ENCODE results near the gene APIP.

DNA sequence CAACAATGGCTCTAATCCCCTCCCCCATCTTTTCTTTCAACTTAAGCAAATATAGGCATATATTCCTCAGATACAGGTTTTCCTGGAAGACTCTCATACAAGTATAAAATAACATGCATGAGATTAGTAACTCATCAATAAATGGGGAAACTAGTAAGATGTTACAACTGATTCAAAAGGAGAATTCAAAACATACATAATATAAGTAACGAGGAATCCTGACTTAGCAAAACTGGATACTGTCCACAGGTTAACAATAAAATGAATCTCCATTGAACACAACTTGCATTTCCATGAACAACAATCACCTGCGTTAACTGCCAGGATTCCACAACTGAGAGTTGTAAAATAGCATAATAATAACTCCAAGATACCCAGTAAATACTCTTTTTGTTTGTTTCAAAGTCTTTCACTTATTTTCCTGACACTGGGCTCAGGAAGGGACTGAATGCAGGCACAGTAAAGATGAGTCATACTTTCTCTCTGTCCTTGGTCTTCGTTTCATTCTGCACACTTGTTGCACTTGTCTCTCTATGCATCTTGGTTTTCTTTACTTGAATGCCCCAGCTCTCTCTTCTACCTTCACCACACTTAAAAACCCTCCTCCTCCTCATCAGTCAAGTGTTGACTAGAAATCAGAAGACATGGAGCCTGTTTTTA, 8.1 kb downstream of the APIP start:
- TF ChIP-seq EP300 (IDR thresholded peaks at IDR 0.05; ENCODE audit: borderline replicate concordance in 1 of 2, control insufficient read depth in 1 of 2, low read depth in 2 of 2, low read length in 2 of 2) (no peak), KLF5 (IDR thresholded peaks at IDR 0.05; ENCODE audit: partially characterized antibody) (no peak), SIX5 (IDR thresholded peaks at IDR 0.05; ENCODE audit: low read depth, low read length, severe bottlenecking) (no peak), MTA2 (IDR thresholded peaks at IDR 0.05; ENCODE audit: low read depth) (no peak)
- TF ChIP-seq, protein P1, sequence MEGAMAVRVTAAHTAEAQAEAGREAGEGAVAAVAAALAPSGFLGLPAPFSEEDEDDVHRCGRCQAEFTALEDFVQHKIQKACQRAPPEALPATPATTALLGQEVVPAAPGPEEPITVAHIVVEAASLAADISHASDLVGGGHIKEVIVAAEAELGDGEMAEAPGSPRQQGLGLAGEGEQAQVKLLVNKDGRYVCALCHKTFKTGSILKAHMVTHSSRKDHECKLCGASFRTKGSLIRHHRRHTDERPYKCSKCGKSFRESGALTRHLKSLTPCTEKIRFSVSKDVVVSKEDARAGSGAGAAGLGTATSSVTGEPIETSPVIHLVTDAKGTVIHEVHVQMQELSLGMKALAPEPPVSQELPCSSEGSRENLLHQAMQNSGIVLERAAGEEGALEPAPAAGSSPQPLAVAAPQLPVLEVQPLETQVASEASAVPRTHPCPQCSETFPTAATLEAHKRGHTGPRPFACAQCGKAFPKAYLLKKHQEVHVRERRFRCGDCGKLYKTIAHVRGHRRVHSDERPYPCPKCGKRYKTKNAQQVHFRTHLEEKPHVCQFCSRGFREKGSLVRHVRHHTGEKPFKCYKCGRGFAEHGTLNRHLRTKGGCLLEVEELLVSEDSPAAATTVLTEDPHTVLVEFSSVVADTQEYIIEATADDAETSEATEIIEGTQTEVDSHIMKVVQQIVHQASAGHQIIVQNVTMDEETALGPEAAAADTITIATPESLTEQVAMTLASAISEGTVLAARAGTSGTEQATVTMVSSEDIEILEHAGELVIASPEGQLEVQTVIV (IDR thresholded peaks at IDR 0.05; ENCODE audit: borderline replicate concordance, partially characterized antibody): no peak
